Measurements from ENCODE around the gene TMEM217.

- TF ChIP-seq, protein P1, sequence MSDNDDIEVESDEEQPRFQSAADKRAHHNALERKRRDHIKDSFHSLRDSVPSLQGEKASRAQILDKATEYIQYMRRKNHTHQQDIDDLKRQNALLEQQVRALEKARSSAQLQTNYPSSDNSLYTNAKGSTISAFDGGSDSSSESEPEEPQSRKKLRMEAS (IDR thresholded peaks at IDR 0.05) = no peak
- TF ChIP-seq ZNF274 (IDR thresholded peaks at IDR 0.05; ENCODE audit: borderline replicate concordance, extremely low read depth, low read length) = no peak
- TF ChIP-seq, protein P2, sequence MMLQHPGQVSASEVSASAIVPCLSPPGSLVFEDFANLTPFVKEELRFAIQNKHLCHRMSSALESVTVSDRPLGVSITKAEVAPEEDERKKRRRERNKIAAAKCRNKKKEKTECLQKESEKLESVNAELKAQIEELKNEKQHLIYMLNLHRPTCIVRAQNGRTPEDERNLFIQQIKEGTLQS (IDR thresholded peaks at IDR 0.05; ENCODE audit: insufficient read depth, low read depth, low read length) = no peak
Observed at GRCh38 chr6:37280162-37280887, 22.4 kb upstream of the TMEM217 start.
